Lower lobe of right lung (tissue), 2 donors: ENCODE results near the gene ITGA11. TPM values are rescaled to one million over a fixed set of nuclear protein-coding genes. Genes with fewer than 3 reads are reported as not detected.

Experiments
- ATAC-seq, 2 donors: fragments of 200-7000 bp; cut with Tn5 transposase; one replicate each; pipeline ENCODE4 v1.9.1; 2020 to 2022; ENCODE audit warnings: mild to moderate bottlenecking in 2 of 2, moderate library complexity in 2 of 2
- DNase-seq: peaks from one replicate; pipeline ENCODE4 v3.0.0-alpha.2; 2020
- H3K27ac ChIP-seq: fragments of 200-600 bp; one replicate; pipeline ENCODE4 v1.8.0; 2022
- H3K27me3 ChIP-seq: fragments of 200-600 bp; one replicate; pipeline ENCODE4 v1.8.0; 2022; ENCODE audit warnings: low read depth
- H3K36me3 ChIP-seq: fragments of 200-600 bp; one replicate; pipeline ENCODE4 v1.8.0; 2022; ENCODE audit warnings: mild to moderate bottlenecking
- H3K4me1 ChIP-seq: fragments of 200-600 bp; one replicate; pipeline ENCODE4 v1.8.0; 2022
- H3K4me3 ChIP-seq: fragments of 200-600 bp; one replicate; pipeline ENCODE4 v1.8.0; 2022; ENCODE audit warnings: mild to moderate bottlenecking
- H3K9me3 ChIP-seq: fragments of 200-600 bp; one replicate; pipeline ENCODE4 v1.8.0; 2022
- intact Hi-C: fragments of 100-400 bp; cut with DNase I; formaldehyde crosslinking; loops from one replicate; pipeline ENCODE4 v1.11.0; 2022
- total RNA-seq: library from RNA; stranded (reverse); fragmentation: NEBNext Ultra II Directional; extraction: Animal tissue kit (Norgen Biotek cat#: 25700); gene quantifications from one replicate; pipeline ENCODE4 v1.2.1, GENCODE V29; 2021
- TF ChIP-seq, protein P1 (sequence below): fragments of 200-600 bp; IDR thresholded peaks from one replicate; pipeline ENCODE4 v1.8.0; 2022; ENCODE audit warnings: antibody characterized with exemption, mild to moderate bottlenecking
- donor health status: DM: no; HTN: yes; CAD: no; lungs with severe emphysema.

Gene ITGA11
- total RNA-seq, 1 donor from 2014 or later: 2.7 TPM

GRCh38 chr15:68343579-68344225 is 88.3 kb downstream of the ITGA11 start:
- intact Hi-C loops: no loop called here
- peaks cover 18% of the 10 kb centered on the region for H3K4me1 ChIP-seq
- TF ChIP-seq, protein P1, sequence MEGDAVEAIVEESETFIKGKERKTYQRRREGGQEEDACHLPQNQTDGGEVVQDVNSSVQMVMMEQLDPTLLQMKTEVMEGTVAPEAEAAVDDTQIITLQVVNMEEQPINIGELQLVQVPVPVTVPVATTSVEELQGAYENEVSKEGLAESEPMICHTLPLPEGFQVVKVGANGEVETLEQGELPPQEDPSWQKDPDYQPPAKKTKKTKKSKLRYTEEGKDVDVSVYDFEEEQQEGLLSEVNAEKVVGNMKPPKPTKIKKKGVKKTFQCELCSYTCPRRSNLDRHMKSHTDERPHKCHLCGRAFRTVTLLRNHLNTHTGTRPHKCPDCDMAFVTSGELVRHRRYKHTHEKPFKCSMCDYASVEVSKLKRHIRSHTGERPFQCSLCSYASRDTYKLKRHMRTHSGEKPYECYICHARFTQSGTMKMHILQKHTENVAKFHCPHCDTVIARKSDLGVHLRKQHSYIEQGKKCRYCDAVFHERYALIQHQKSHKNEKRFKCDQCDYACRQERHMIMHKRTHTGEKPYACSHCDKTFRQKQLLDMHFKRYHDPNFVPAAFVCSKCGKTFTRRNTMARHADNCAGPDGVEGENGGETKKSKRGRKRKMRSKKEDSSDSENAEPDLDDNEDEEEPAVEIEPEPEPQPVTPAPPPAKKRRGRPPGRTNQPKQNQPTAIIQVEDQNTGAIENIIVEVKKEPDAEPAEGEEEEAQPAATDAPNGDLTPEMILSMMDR: no peak
- no peaks in the 10 kb centered on the region for H3K27me3 ChIP-seq
- H3K27ac ChIP-seq: no peak overlapping the region
- no peak for ATAC-seq
- H3K36me3 ChIP-seq: no peaks in the 10 kb centered on the region
- H3K9me3 ChIP-seq: no peaks in the 10 kb centered on the region
- H3K4me3 ChIP-seq: no peak overlapping the region
- no peak for DNase-seq

- ATAC-seq: peak in 1 of 2 donors; percentile 7
- no peaks in the 10 kb centered on the region for H3K36me3 ChIP-seq
- H3K9me3 ChIP-seq: no peaks in the 10 kb centered on the region
- TF ChIP-seq, protein P1: no peak
- peak overlapping the region; percentile 15 for H3K27ac ChIP-seq
- no peak for DNase-seq
- peaks cover 18% of the 10 kb centered on the region for H3K4me1 ChIP-seq
- intact Hi-C loops: no loop called here
- no peaks in the 10 kb centered on the region for H3K27me3 ChIP-seq
- H3K4me3 ChIP-seq: no peak overlapping the region
These were observed 89.9 kb downstream of the ITGA11 start for GRCh38 chr15:68341760-68342725.

DNA sequence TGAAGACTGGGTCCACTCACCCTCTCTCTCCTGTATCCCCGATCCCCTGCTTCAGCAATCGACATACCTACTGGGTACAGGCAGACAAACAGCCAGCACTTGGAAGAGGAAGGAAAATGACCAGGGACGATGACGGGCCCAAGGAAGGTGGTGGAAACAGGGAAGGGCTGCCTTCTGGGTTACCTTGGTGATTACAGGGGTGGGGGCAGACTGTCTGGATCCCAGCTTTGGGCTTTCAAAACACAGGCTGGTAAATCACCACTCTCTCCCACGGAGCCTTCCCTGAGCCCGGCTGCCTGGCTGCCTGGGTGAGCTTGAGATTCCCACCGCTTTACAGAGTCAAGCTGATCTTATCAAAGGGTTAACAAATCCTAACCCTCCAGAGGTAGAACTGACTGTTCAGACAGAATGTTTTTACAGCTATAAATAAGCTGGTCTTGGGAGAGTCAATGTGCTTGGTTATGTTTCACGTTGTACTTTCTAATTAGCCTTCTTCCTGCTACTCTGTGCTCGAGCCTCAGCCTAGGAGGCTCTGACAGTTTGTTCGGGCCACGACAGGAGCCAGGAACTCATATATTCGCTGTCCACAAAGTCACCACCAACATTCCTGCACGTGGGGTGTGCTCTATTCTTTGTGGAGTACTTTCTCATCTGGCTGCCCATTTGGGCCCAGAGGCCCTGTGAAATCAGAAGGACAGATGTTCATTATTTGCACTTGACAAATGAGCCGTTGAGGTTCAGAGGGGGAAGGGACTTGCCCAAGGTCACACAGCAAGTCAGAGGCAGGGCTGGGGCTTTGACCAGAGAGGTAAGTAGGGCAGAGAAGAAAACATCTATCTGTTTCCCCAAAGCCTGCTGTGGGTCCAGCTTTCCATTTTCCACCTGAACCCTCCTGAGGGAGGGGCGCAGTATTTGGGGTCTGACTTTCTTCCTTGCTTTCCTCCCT is 91.0 kb downstream of the ITGA11 start:
- Histone ChIP-seq H3K36me3 (no peaks in the 10 kb centered on the region), H3K4me3 (no peak overlapping the region), H3K4me1 (peaks cover 18% of the 10 kb centered on the region), H3K27me3 (no peaks in the 10 kb centered on the region), H3K9me3 (no peaks in the 10 kb centered on the region), H3K27ac (peak overlapping the region; percentile 15)
- intact Hi-C loops: no loop called here
- TF ChIP-seq, protein P1: no peak
- DNase-seq: no peak
- no peak for ATAC-seq

DNA sequence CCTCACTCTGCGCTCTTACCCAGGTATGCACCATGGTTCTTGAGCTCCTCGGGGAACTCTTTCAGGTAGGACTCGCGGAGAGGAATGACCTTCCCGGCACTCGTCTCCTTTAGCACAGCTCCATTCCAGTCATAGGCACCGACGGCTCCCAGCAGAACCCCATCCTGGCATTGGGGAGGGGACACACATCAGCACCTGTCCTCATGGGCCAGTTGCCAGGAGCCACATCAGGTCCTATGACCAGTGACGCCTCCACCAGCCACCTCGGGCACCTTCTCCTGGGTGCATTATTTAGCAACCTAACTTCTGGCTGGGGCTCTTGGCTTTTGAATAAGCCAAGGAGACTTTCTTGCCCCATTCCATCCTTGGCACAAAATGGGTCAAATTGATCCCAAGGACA is 92.5 kb downstream of the ITGA11 start:
- H3K4me3 ChIP-seq: no peak overlapping the region
- intact Hi-C loops: no loop called here
- no peak overlapping the region for H3K27ac ChIP-seq
- ATAC-seq: no peak
- H3K9me3 ChIP-seq: no peaks in the 10 kb centered on the region
- TF ChIP-seq, protein P1: no peak
- no peaks in the 10 kb centered on the region for H3K27me3 ChIP-seq
- no peaks in the 10 kb centered on the region for H3K36me3 ChIP-seq
- H3K4me1 ChIP-seq: peaks cover 26% of the 10 kb centered on the region
- no peak for DNase-seq

DNA sequence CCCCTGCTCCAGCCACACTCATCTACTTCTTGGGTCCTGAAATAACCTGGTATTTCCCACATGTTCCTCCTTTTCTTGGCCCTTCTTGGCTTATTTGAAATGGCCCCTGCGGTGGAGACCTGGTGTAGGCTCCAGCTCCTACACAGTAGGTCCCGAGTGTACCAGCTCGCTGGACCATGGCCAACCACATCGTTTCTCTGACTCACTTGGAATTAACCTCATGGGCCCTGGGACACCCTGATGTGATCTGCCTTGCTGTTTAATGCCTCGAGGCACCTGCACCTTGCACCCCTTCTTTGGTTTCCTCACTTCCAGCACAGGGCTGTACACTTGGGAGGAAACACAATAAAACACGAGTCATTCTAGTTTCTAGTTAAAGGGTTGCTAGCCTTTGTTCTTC is 94.1 kb downstream of the ITGA11 start:
- ATAC-seq: no peak
- intact Hi-C loops: no loop called here
- no peak overlapping the region for H3K27ac ChIP-seq

More for the DNA sequence above, 94.1 kb downstream of the ITGA11 start:
- Histone ChIP-seq H3K36me3 (no peaks in the 10 kb centered on the region), H3K4me3 (no peak overlapping the region), H3K4me1 (peaks cover 26% of the 10 kb centered on the region), H3K27me3 (no peaks in the 10 kb centered on the region), H3K9me3 (no peaks in the 10 kb centered on the region)
- DNase-seq: no peak
- TF ChIP-seq, protein P1: no peak
